SK-N-SH treated with all-trans-retinoic acid at 6 μM for 48 hours (cell line): Measurements from ENCODE around the gene NCK2.
"Not testable (repeated sequence)": the region's sequence is repeated elsewhere in the genome, so short reads cannot be mapped to it uniquely, and the experiment has no call there.

ENCODE experiments used
- ATAC-seq: fragments of 200-7000 bp; cut with Tn5 transposase; 3 replicates; pipeline ENCODE4 v1.9.1; 2020; ENCODE audit warnings: mild to moderate bottlenecking, moderate library complexity
- BACH2 ChIP-seq: fragments of 250-450 bp; sonication (Bioruptor Pico); IDR thresholded peaks from 2 replicates; pipeline ENCODE4 v1.9.0; 2021; ENCODE audit warnings: mild to moderate bottlenecking, borderline replicate concordance
- CREB5 ChIP-seq: fragments of 250-450 bp; sonication (Bioruptor Pico); IDR thresholded peaks from 2 replicates; pipeline ENCODE4 v1.5.1; 2020; ENCODE audit warnings: low read depth, mild to moderate bottlenecking, moderate library complexity
- CSDC2 ChIP-seq: fragments of 250-450 bp; sonication (Bioruptor Pico); IDR thresholded peaks from 2 replicates; pipeline ENCODE4 v1.5.0; 2020; ENCODE audit warnings: mild to moderate bottlenecking, moderate library complexity
- CSRNP3 ChIP-seq: fragments of 250-450 bp; sonication (Bioruptor Pico); IDR thresholded peaks from 2 replicates; pipeline ENCODE4 v1.5.1; 2021; ENCODE audit warnings: mild to moderate bottlenecking, moderate library complexity
- ESRRG ChIP-seq: fragments of 250-450 bp; sonication (Bioruptor Pico); IDR thresholded peaks from 2 replicates; pipeline ENCODE4 v1.6.1; 2021; ENCODE audit warnings: mild to moderate bottlenecking
- GLIS3 ChIP-seq: fragments of 250-450 bp; sonication (Bioruptor Pico); IDR thresholded peaks from 2 replicates; pipeline ENCODE4 v1.5.0; 2020; ENCODE audit warnings: mild to moderate bottlenecking, moderate library complexity
- ISL1 ChIP-seq: fragments of 250-450 bp; sonication (Bioruptor Pico); IDR thresholded peaks from 2 replicates; pipeline ENCODE4 v2.1.2; 2022; ENCODE audit warnings: mild to moderate bottlenecking, moderate library complexity
- OSR1 ChIP-seq: fragments of 250-450 bp; sonication (Bioruptor Pico); IDR thresholded peaks from 2 replicates; pipeline ENCODE4 v1.8.0; 2022; ENCODE audit warnings: moderate library complexity, mild to moderate bottlenecking, inconsistent platforms
- PATZ1 ChIP-seq: fragments of 250-450 bp; sonication (Bioruptor Pico); IDR thresholded peaks from 2 replicates; pipeline ENCODE4 v1.8.0; 2020; ENCODE audit warnings: mild to moderate bottlenecking, moderate library complexity, borderline replicate concordance
- POU6F1 ChIP-seq: fragments of 250-450 bp; sonication (Bioruptor Pico); IDR thresholded peaks from 2 replicates; pipeline ENCODE4 v1.8.0; 2021; ENCODE audit warnings: low read depth, mild to moderate bottlenecking, moderate library complexity, borderline replicate concordance
- PPARA ChIP-seq: fragments of 250-450 bp; sonication (Bioruptor Pico); IDR thresholded peaks from 2 replicates; pipeline ENCODE4 v1.5.0; 2020; ENCODE audit warnings: mild to moderate bottlenecking, borderline replicate concordance
- RARB ChIP-seq: fragments of 250-450 bp; sonication (Bioruptor Pico); IDR thresholded peaks from 2 replicates; pipeline ENCODE4 v1.8.0; 2021; ENCODE audit warnings: mild to moderate bottlenecking, moderate library complexity
- TCF4 ChIP-seq: fragments of 250-450 bp; sonication (Bioruptor Pico); IDR thresholded peaks from 2 replicates; pipeline ENCODE4 v1.8.0; 2021; ENCODE audit warnings: mild to moderate bottlenecking, moderate library complexity, borderline replicate concordance
- TOX ChIP-seq: fragments of 250-450 bp; sonication (Bioruptor Pico); IDR thresholded peaks from 2 replicates; pipeline ENCODE4 v1.8.0; 2021; ENCODE audit warnings: mild to moderate bottlenecking, moderate library complexity, borderline replicate concordance
- ZC3H10 ChIP-seq: fragments of 250-450 bp; sonication (Bioruptor Pico); IDR thresholded peaks from 2 replicates; pipeline ENCODE4 v1.5.1; 2021; ENCODE audit warnings: mild to moderate bottlenecking, moderate library complexity
- ZFP30 ChIP-seq: fragments of 450-650 bp; formaldehyde crosslinking; IDR thresholded peaks from 2 replicates; pipeline ENCODE4 v1.5.0; 2022; ENCODE audit warnings: mild to moderate bottlenecking, moderate library complexity
- ZNF565 ChIP-seq: fragments of 450-650 bp; formaldehyde crosslinking; conservative IDR thresholded peaks from 2 replicates; pipeline ENCODE4 v1.5.0; 2020; ENCODE audit warnings: low read depth, mild to moderate bottlenecking, moderate library complexity
- ZNF70 ChIP-seq: fragments of 450-650 bp; formaldehyde crosslinking; IDR thresholded peaks from 2 replicates; pipeline ENCODE4 v1.5.0; 2020; ENCODE audit warnings: mild to moderate bottlenecking, moderate library complexity
- ZNF8 ChIP-seq: fragments of 450-650 bp; formaldehyde crosslinking; IDR thresholded peaks from 2 replicates; pipeline ENCODE4 v1.5.0; 2020; ENCODE audit warnings: mild to moderate bottlenecking, moderate library complexity
- TF ChIP-seq, protein P1 (sequence below): fragments of 250-450 bp; sonication (Bioruptor Pico); IDR thresholded peaks from 2 replicates; pipeline ENCODE4 v1.5.0; 2020; ENCODE audit warnings: mild to moderate bottlenecking, moderate library complexity

NCK2 gene

GRCh38 chr2:105770149-105770548 lies 25.4 kb downstream of the NCK2 start:
- ATAC-seq = no peak
- TF ChIP-seq CSRNP3 (CRISPR knock-in tag) (no peak), TOX (CRISPR knock-in tag) (no peak), PATZ1 (no peak), ZNF70 (CRISPR knock-in tag) (no peak), CSDC2 (CRISPR knock-in tag) (no peak), GLIS3 (CRISPR knock-in tag) (no peak), POU6F1 (CRISPR knock-in tag) (no peak), TCF4 (CRISPR knock-in tag) (no peak), PPARA (no peak), BACH2 (CRISPR knock-in tag) (no peak), ISL1 (CRISPR knock-in tag) (no peak)

GRCh38 chr2:105771291-105771690 lies 26.6 kb downstream of the NCK2 start:
- ATAC-seq = not testable (repeated sequence)

GRCh38 chr2:105771836-105772235 lies 27.1 kb downstream of the NCK2 start:
- no peak for ATAC-seq
- TF ChIP-seq GLIS3 (CRISPR knock-in tag) = no peak
- TF ChIP-seq POU6F1 (CRISPR knock-in tag) = no peak
- no peak for TF ChIP-seq ZNF8 (CRISPR knock-in tag)
- TF ChIP-seq ZNF565 (CRISPR knock-in tag) = no peak
- TF ChIP-seq ESRRG (CRISPR knock-in tag) = no peak
- no peak for TF ChIP-seq TOX (CRISPR knock-in tag)
- no peak for TF ChIP-seq CSRNP3 (CRISPR knock-in tag)
- no peak for TF ChIP-seq PPARA
- TF ChIP-seq OSR1 (CRISPR knock-in tag) = no peak
- TF ChIP-seq CSDC2 (CRISPR knock-in tag) = no peak

- ATAC-seq = no peak
- TF ChIP-seq ZNF70 (CRISPR knock-in tag) (no peak), RARB (CRISPR knock-in tag) (no peak), CSRNP3 (CRISPR knock-in tag) (no peak), ZC3H10 (no peak), ISL1 (CRISPR knock-in tag) (no peak), ESRRG (CRISPR knock-in tag) (no peak), CREB5 (CRISPR knock-in tag) (no peak), BACH2 (CRISPR knock-in tag) (no peak), CSDC2 (CRISPR knock-in tag) (no peak), PPARA (no peak), OSR1 (CRISPR knock-in tag) (no peak), TCF4 (CRISPR knock-in tag) (no peak), ZFP30 (no peak)
- TF ChIP-seq, protein P1, sequence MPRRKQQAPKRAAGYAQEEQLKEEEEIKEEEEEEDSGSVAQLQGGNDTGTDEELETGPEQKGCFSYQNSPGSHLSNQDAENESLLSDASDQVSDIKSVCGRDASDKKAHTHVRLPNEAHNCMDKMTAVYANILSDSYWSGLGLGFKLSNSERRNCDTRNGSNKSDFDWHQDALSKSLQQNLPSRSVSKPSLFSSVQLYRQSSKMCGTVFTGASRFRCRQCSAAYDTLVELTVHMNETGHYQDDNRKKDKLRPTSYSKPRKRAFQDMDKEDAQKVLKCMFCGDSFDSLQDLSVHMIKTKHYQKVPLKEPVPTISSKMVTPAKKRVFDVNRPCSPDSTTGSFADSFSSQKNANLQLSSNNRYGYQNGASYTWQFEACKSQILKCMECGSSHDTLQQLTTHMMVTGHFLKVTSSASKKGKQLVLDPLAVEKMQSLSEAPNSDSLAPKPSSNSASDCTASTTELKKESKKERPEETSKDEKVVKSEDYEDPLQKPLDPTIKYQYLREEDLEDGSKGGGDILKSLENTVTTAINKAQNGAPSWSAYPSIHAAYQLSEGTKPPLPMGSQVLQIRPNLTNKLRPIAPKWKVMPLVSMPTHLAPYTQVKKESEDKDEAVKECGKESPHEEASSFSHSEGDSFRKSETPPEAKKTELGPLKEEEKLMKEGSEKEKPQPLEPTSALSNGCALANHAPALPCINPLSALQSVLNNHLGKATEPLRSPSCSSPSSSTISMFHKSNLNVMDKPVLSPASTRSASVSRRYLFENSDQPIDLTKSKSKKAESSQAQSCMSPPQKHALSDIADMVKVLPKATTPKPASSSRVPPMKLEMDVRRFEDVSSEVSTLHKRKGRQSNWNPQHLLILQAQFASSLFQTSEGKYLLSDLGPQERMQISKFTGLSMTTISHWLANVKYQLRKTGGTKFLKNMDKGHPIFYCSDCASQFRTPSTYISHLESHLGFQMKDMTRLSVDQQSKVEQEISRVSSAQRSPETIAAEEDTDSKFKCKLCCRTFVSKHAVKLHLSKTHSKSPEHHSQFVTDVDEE = no peak
These were observed 27.6 kb downstream of the NCK2 start for GRCh38 chr2:105772362-105772761.
